Upper lobe of left lung (tissue), 4 donors: ENCODE data around the gene CACNA1H.
"Not testable (repeated sequence)": the region's sequence is repeated elsewhere in the genome, so short reads cannot be mapped to it uniquely, and the experiment has no call there.

ENCODE experiments used
- EP300 ChIP-seq, 4 donors: sonication (generic); formaldehyde crosslinking; IDR thresholded peaks; one replicate each; pipeline ENCODE4 v1.5.1; 2017; ENCODE audit warnings: antibody characterized with exemption in 4 of 4, control low read depth in 2 of 4
- POLR2A ChIP-seq, 4 donors: fragments of 450-650 bp; IDR thresholded peaks; one replicate each; pipeline ENCODE4 v1.5.1; 2016 to 2017; ENCODE audit warnings: antibody characterized with exemption in 4 of 4, mild to moderate bottlenecking in 2 of 4
- POLR2AphosphoS5 ChIP-seq, 2 donors: sonication (generic); formaldehyde crosslinking; IDR thresholded peaks; one replicate each; pipeline ENCODE4 v1.5.1; 2017; ENCODE audit warnings: antibody characterized with exemption in 2 of 2
- TF ChIP-seq, protein P1 (sequence below), 6 experiments: fragments of 450-650 bp in 4 of 6; fragments of 200-600 bp in 2 of 6; sonication (generic) in 2 of 6; IDR thresholded peaks; one replicate each; pipeline ENCODE4 v1.5.1; 2016 to 2019; ENCODE audit warnings: antibody characterized with exemption in 6 of 6

DNA sequence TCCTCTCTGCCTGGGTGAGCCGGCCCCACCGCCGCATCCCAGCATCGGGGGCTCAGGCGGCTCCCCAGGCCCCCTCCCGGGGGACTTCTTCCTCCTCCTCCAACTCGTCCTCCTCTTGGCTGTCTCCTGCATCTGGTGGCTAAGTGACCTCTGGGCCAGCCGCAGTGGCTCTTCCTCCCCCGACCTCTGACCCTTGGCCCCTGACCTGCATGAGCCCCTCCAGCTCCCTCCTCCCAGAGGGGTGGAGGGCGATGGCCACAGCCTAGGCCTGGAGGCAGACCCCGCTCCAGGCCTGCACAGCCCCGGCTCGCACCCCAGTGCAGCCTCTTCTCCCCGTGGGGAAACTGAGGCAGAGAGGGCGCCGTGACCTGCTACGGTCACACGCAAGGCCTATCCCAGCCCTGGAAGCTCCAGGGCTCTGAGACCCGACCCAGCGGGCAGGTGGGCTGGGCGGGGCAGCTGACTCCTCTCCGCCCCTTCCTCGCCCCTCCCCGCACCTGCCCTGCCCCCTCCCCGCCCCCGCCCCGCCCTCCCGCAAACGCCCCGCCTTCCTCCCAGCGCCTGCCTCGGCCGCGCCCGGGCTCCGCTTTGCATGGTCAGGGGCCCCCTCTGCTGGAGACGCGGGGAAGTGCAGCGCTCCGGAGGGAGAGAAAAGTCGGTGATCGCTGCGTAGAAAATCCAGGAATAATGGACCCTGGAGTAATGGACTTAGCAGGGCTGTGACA is 96.3 kb downstream of the CACNA1H start:
- TF ChIP-seq, protein P1, sequence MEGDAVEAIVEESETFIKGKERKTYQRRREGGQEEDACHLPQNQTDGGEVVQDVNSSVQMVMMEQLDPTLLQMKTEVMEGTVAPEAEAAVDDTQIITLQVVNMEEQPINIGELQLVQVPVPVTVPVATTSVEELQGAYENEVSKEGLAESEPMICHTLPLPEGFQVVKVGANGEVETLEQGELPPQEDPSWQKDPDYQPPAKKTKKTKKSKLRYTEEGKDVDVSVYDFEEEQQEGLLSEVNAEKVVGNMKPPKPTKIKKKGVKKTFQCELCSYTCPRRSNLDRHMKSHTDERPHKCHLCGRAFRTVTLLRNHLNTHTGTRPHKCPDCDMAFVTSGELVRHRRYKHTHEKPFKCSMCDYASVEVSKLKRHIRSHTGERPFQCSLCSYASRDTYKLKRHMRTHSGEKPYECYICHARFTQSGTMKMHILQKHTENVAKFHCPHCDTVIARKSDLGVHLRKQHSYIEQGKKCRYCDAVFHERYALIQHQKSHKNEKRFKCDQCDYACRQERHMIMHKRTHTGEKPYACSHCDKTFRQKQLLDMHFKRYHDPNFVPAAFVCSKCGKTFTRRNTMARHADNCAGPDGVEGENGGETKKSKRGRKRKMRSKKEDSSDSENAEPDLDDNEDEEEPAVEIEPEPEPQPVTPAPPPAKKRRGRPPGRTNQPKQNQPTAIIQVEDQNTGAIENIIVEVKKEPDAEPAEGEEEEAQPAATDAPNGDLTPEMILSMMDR (IDR thresholded peaks at IDR 0.05) = not testable (repeated sequence)
- TF ChIP-seq POLR2A, EP300, POLR2AphosphoS5 (IDR thresholded peaks at IDR 0.05): not testable (repeated sequence)
